Lower leg skin (tissue), 4 donors: Measurements from ENCODE around the gene CLASP1. TPM values are rescaled to one million over a fixed set of nuclear protein-coding genes. Genes with fewer than 3 reads are reported as not detected.

Experiments
- DNase-seq, 2 donors: peaks; one replicate each; pipeline ENCODE4 v3.0.0-alpha.2; 2019; ENCODE audit warnings: low spot score in 2 of 2
- H3K4me3 ChIP-seq: fragments of 200-600 bp; sonication (generic); 2 replicates; pipeline ENCODE4 v1.5.1; 2017; ENCODE audit warnings: mild to moderate bottlenecking, low read depth; ENCODE audit not compliant: poor library complexity, severe bottlenecking
- CTCF ChIP-seq, 3 donors: fragments of 450-650 bp; IDR thresholded peaks; one replicate each; pipeline ENCODE4 v1.5.1; 2016; ENCODE audit warnings: antibody characterized with exemption in 3 of 3, mild to moderate bottlenecking in 3 of 3, moderate library complexity in 2 of 3
- POLR2A ChIP-seq, 2 donors: fragments of 450-650 bp; IDR thresholded peaks; one replicate each; pipeline ENCODE4 v1.6.1; 2016 to 2017; ENCODE audit warnings: antibody characterized with exemption in 2 of 2, mild to moderate bottlenecking in 1 of 2, moderate library complexity in 1 of 2
- WGBS, 2 donors: methylation state at CpG; one replicate each; pipeline ENCODE4 v1.1.5; 2018; 5-methylcytosine and 5-hydroxymethylcytosine counted together
- intact Hi-C: fragments of 100-400 bp; cut with DNase I; formaldehyde crosslinking; loops from one replicate; pipeline ENCODE4 v1.15.0; 2023; ENCODE audit warnings: low total_unique reads
- total RNA-seq, 4 donors: library from RNA; depleted of rRNA; stranded (reverse); fragments of >200 nt; gene quantifications; one replicate each; pipeline ENCODE4 v1.1.0, GENCODE V29; 2016

The CLASP1 gene
- total RNA-seq, 4 donors from 2014 or later, result 56.8 to 88.4 (median 69.0) TPM

GRCh38 chr2:121358291-121358690, 291.0 kb downstream of the CLASP1 start:
- no peak for DNase-seq
- H3K4me3 ChIP-seq, result no peak overlapping the region
- TF ChIP-seq CTCF (IDR thresholded peaks at IDR 0.05), result no peak
- TF ChIP-seq POLR2A (IDR thresholded peaks at IDR 0.05), result no peak
- 84 to 92% methylated on average over 2 of the region's 2 CpGs for WGBS, 2 donors
- intact Hi-C loops, result loop anchor here (5.0 kb wide), 1 partner anchor 266 kb away; no protein-coding TSS in a partner anchor

DNA sequence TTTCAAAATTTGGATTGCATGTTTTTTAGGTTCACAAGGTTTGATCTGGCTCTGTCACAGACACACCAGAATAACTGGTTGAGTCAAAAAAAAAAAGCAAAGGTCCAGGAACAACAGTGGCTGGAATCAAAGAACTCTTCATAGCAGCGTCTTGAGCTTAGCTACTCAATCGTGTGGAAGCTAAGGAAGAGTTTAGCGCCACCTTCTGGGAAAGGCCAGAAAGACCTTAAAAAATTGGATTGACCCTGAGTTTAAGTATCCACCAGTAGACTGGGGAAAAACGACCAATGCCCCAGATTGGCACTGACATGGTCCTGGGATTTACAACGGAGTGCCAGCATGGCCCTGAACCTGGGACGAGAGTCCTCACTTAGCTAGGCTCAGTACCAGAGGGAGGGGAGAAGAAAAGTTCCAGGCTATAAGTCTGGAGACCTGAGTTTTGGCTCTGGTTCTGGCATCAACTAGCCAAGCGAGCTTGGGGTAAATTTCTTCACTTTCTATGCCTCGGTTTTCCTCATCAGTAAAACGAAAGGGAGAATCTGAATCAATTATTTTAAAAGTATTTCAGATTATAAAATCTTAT, 293.1 kb downstream of the CLASP1 start:
- no peak overlapping the region for H3K4me3 ChIP-seq
- WGBS, 2 donors, result 36 to 39% methylated on average over 9 of the region's 9 CpGs
- intact Hi-C loops, result loop anchor here (5.0 kb wide), 1 partner anchor 264 kb away; no protein-coding TSS in a partner anchor
- DNase-seq, result peak in 1 of 2 donors; percentile 51
- TF ChIP-seq CTCF (IDR thresholded peaks at IDR 0.05) (no peak), POLR2A (IDR thresholded peaks at IDR 0.05) (no peak)

GRCh38 chr2:121355488-121355887, 293.8 kb downstream of the CLASP1 start:
- WGBS, 2 donors, result 19 to 25% methylated on average over 1 of the region's 1 CpG
- TF ChIP-seq CTCF (IDR thresholded peaks at IDR 0.05) (no peak), POLR2A (IDR thresholded peaks at IDR 0.05) (no peak)
- intact Hi-C loops, result loop anchor here (5.0 kb wide), 1 partner anchor 263 kb away; no protein-coding TSS in a partner anchor
- H3K4me3 ChIP-seq, result no peak overlapping the region
- no peak for DNase-seq

- no peak for DNase-seq
- 96 to 97% methylated on average over 17 of the region's 17 CpGs for WGBS, 2 donors
- H3K4me3 ChIP-seq, result no peak overlapping the region
- intact Hi-C loops, result no loop called here
- no peak for TF ChIP-seq POLR2A (IDR thresholded peaks at IDR 0.05)
- no peak for TF ChIP-seq CTCF (IDR thresholded peaks at IDR 0.05)
These were observed 297.5 kb downstream of the CLASP1 start for GRCh38 chr2:121351521-121352318.

DNA sequence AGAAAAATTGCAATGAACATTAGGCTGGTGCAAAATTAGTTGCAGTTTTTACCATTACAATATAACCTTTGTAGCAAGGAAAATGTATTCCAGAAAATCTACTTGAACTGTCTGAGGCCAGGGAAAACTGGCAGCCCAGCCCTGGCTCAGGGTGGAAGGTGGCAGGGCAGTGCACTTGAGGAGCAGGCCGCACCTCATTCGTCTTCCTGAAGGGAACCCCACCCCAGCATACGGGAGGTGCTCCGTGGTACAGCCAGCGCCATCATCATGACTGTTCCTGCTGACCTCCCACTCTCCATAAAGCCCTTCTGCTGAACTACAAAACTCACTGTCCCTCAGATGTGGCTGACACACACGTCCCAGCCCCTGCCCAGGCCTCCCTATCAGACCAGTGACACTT, 298.4 kb downstream of the CLASP1 start:
- no peak for DNase-seq
- intact Hi-C loops, result no loop called here
- 86 to 88% methylated on average over 6 of the region's 6 CpGs for WGBS, 2 donors
- TF ChIP-seq CTCF (IDR thresholded peaks at IDR 0.05), result no peak
- TF ChIP-seq POLR2A (IDR thresholded peaks at IDR 0.05), result no peak
- H3K4me3 ChIP-seq, result no peak overlapping the region
